DOHH2 (cell line): ENCODE results near the gene NUCKS1.

Experiments used
- CTCF ChIP-seq: fragments of 200-600 bp; sonication (generic); IDR thresholded peaks from one replicate; pipeline ENCODE4 v1.5.1; 2014; ENCODE audit warnings: antibody characterized with exemption, mild to moderate bottlenecking, low read depth, low read length; ENCODE audit not compliant: poor library complexity, severe bottlenecking
- EZH2phosphoT487 ChIP-seq: fragments of 200-600 bp; sonication (generic); IDR thresholded peaks from 2 replicates; pipeline ENCODE4 v1.6.1; 2017; ENCODE audit warnings: borderline replicate concordance, mild to moderate bottlenecking, antibody characterized with exemption, low read length, moderate library complexity, mixed read lengths

- TF ChIP-seq CTCF: no peak
- no peak for TF ChIP-seq EZH2phosphoT487
Observed at GRCh38 chr1:205719015-205719414, 31.0 kb downstream of the NUCKS1 start.
